OCI-LY7 (cell line): ENCODE measurements around the gene MED20.

ENCODE experiments used
- EZH2phosphoT487 ChIP-seq: fragments of 200-600 bp; sonication (generic); IDR thresholded peaks from 2 replicates; pipeline ENCODE4 v1.6.1; 2018; ENCODE audit warnings: low read depth, borderline replicate concordance, mild to moderate bottlenecking, mixed run types, antibody characterized with exemption, low read length, moderate library complexity, mixed read lengths
- TF ChIP-seq, protein P1 (sequence below): fragments of 200-600 bp; sonication (generic); conservative IDR thresholded peaks from 2 replicates; pipeline ENCODE4 v1.5.1; 2014; ENCODE audit warnings: mild to moderate bottlenecking, antibody characterized with exemption, low read length, moderate library complexity, mixed read lengths

DNA sequence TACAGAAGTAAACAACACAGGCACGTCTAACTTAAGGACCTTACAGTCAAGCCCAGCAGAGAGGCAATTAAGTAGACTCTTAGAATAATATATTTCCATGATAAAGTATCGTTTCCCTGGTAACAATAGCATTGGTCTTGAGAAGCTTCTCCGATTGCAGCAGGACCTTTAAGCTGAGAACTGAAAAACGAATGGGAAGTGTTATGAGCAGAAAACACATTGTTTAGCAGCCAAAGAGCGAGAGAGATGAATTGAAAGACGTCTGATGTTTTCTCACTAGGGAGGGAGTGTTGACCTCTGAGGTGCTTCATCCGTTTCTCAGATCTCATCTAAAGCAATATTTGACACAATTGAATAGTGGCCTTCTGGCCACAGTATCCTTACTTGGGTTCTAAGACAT is 1.2 kb upstream of the MED20 start:
- TF ChIP-seq, protein P1, sequence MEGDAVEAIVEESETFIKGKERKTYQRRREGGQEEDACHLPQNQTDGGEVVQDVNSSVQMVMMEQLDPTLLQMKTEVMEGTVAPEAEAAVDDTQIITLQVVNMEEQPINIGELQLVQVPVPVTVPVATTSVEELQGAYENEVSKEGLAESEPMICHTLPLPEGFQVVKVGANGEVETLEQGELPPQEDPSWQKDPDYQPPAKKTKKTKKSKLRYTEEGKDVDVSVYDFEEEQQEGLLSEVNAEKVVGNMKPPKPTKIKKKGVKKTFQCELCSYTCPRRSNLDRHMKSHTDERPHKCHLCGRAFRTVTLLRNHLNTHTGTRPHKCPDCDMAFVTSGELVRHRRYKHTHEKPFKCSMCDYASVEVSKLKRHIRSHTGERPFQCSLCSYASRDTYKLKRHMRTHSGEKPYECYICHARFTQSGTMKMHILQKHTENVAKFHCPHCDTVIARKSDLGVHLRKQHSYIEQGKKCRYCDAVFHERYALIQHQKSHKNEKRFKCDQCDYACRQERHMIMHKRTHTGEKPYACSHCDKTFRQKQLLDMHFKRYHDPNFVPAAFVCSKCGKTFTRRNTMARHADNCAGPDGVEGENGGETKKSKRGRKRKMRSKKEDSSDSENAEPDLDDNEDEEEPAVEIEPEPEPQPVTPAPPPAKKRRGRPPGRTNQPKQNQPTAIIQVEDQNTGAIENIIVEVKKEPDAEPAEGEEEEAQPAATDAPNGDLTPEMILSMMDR: no peak
- no peak for TF ChIP-seq EZH2phosphoT487
